H1 (cell line): Measurements from ENCODE around the gene WDR53. TPM values are rescaled to one million over a fixed set of nuclear protein-coding genes. Genes with fewer than 3 reads are reported as not detected.
"Not testable (repeated sequence)": the region's sequence is repeated elsewhere in the genome, so short reads cannot be mapped to it uniquely, and the experiment has no call there.

Source experiments
- CTCF ChIA-PET: fragments of 300-600 bp; sonication (Branson Sonifier 250); formaldehyde crosslinking; loops from one replicate; lab custom pipeline; 2021; ENCODE audit not compliant: partially characterized antibody; lab: Charles Lee
- POLR2A ChIA-PET: fragments of 300-600 bp; sonication (Branson Sonifier 250); formaldehyde crosslinking; loops from one replicate; lab custom pipeline; 2021; ENCODE audit warnings: inconsistent platforms; ENCODE audit not compliant: partially characterized antibody; lab: Charles Lee
- DNase-seq, 2 experiments: peaks; one replicate each; pipeline versions ENCODE4 v3.0.0 to v3.0.0-alpha.2; 2010 to 2022; ENCODE audit warnings: low spot score in 2 of 2, low read depth in 1 of 2, mixed read lengths in 1 of 2
- FAIRE-seq: peaks from 2 replicates; lab custom pipeline; 2011; peaks lifted over from hg19 to GRCh38; lab: Jason Lieb, UNC
- H2AFZ ChIP-seq: 2 replicates; pipeline ENCODE4 v1.8.1; 2012; ENCODE audit warnings: low read length, inconsistent platforms
- H2AK5ac ChIP-seq: 2 replicates; pipeline ENCODE4 v1.6.1; 2013; ENCODE audit warnings: low read depth, low read length
- H2BK120ac ChIP-seq: replicated peaks from 2 replicates; pipeline ENCODE3; 2013; ENCODE audit warnings: low read depth, low read length, inconsistent platforms
- H2BK12ac ChIP-seq: 2 replicates; pipeline ENCODE4 v1.6.1; 2013; ENCODE audit warnings: low read depth, low read length
- H2BK15ac ChIP-seq: 2 replicates; pipeline ENCODE4 v1.6.1; 2013; ENCODE audit warnings: low read length
- H2BK20ac ChIP-seq: 2 replicates; pipeline ENCODE4 v1.6.1; 2013; ENCODE audit warnings: low read length
- H2BK5ac ChIP-seq: 2 replicates; pipeline ENCODE4 v1.6.1; 2013; ENCODE audit warnings: low read depth, low read length
- H3K14ac ChIP-seq: 2 replicates; pipeline ENCODE4 v1.6.1; 2013; ENCODE audit warnings: inconsistent platforms; ENCODE audit not compliant: insufficient read length
- H3K18ac ChIP-seq: 2 replicates; pipeline ENCODE4 v1.6.1; 2013; ENCODE audit warnings: low read length; ENCODE audit errors: extremely low read depth
- H3K23ac ChIP-seq: 2 replicates; pipeline ENCODE4 v1.6.1; 2013; ENCODE audit warnings: inconsistent platforms; ENCODE audit not compliant: insufficient read length
- H3K23me2 ChIP-seq: 2 replicates; pipeline ENCODE4 v1.6.1; 2013; ENCODE audit warnings: low read depth, low read length
- H3K27ac ChIP-seq: 2 replicates; pipeline ENCODE4 v1.6.1; 2011; ENCODE audit warnings: low read depth, low read length, inconsistent platforms
- H3K27me3 ChIP-seq, 4 experiments: replicated peaks in 1 of 4; 1 replicate in 1 of 4; 2 replicates in 3 of 4; pipeline versions ENCODE4 v1.6.1 to v1.8.1; 2011 to 2013; ENCODE audit warnings: low read length in 3 of 4, mild to moderate bottlenecking in 3 of 4, inconsistent platforms in 2 of 4, mixed read lengths in 2 of 4, moderate library complexity in 1 of 4; ENCODE audit not compliant: control insufficient read depth in 3 of 4, insufficient read depth in 3 of 4; ENCODE audit errors: extremely low read depth in 1 of 4
- H3K36me3 ChIP-seq, 4 experiments: 2 replicates each; pipeline versions ENCODE4 v1.6.1 to v1.8.1; 2011 to 2013; ENCODE audit warnings: mild to moderate bottlenecking in 4 of 4, low read length in 3 of 4, moderate library complexity in 2 of 4, control low read depth in 1 of 4, inconsistent platforms in 1 of 4; ENCODE audit not compliant: insufficient read depth in 4 of 4, control insufficient read depth in 2 of 4
- H3K4ac ChIP-seq: replicated peaks from 2 replicates; pipeline ENCODE3; 2013; ENCODE audit warnings: low read length, low read depth, mixed read lengths, inconsistent platforms; ENCODE audit not compliant: insufficient read length
- H3K4me1 ChIP-seq, 4 experiments: replicated peaks in 1 of 4; 1 replicate in 1 of 4; 2 replicates in 3 of 4; pipeline versions ENCODE4 v1.6.1 to v1.8.1; 2011 to 2013; ENCODE audit warnings: low read length in 3 of 4, inconsistent platforms in 2 of 4, mixed read lengths in 1 of 4; ENCODE audit not compliant: insufficient read depth in 4 of 4, control insufficient read depth in 3 of 4
- H3K4me2 ChIP-seq, 2 experiments: 2 replicates each; pipeline versions ENCODE4 v1.6.1 to v1.8.1; 2011 to 2013; ENCODE audit warnings: low read depth in 2 of 2, low read length in 2 of 2, control low read depth in 1 of 2, inconsistent platforms in 1 of 2, mild to moderate bottlenecking in 1 of 2; ENCODE audit not compliant: insufficient read depth in 1 of 2
- H3K4me3 ChIP-seq, 4 experiments: fragments of 200-600, 300-600 bp in 1 of 4; sonication (generic), shearing (Covaris generic), sonication (Bioruptor Twin) in 1 of 4; 2 replicates each; pipeline versions ENCODE4 v1.5.1 to v1.8.1; 2011 to 2016; ENCODE audit warnings: low read length in 4 of 4, low read depth in 3 of 4, control low read depth in 2 of 4, inconsistent platforms in 2 of 4, mild to moderate bottlenecking in 2 of 4, mixed read lengths in 1 of 4, moderate library complexity in 1 of 4; ENCODE audit not compliant: insufficient read depth in 2 of 4; ENCODE audit errors: extremely low read depth in 1 of 4
- H3K56ac ChIP-seq: replicated peaks from 2 replicates; pipeline ENCODE3; 2013; ENCODE audit warnings: low read depth, mild to moderate bottlenecking, mixed read lengths, low read length, inconsistent platforms; ENCODE audit not compliant: insufficient read length
- H3K79me1 ChIP-seq: 2 replicates; pipeline ENCODE4 v1.6.1; 2013; ENCODE audit warnings: low read depth, low read length, control low read depth
- H3K79me2 ChIP-seq, 2 experiments: 2 replicates each; pipeline versions ENCODE4 v1.6.1 to v1.8.1; 2012 to 2013; ENCODE audit warnings: low read length in 2 of 2, mild to moderate bottlenecking in 2 of 2, inconsistent platforms in 1 of 2; ENCODE audit not compliant: insufficient read depth in 2 of 2, control insufficient read depth in 1 of 2
- H3K9ac ChIP-seq, 4 experiments: replicated peaks in 1 of 4; 1 replicate in 1 of 4; 2 replicates in 3 of 4; pipeline versions ENCODE4 v1.6.1 to v1.8.1; 2011 to 2013; ENCODE audit warnings: low read depth in 3 of 4, low read length in 3 of 4, control low read depth in 2 of 4, mild to moderate bottlenecking in 2 of 4, moderate library complexity in 2 of 4, inconsistent platforms in 1 of 4; ENCODE audit errors: extremely low read depth in 1 of 4
- H3K9me3 ChIP-seq, 2 experiments: 2 replicates each; pipeline versions ENCODE4 v1.6.1 to v1.8.1; 2012 to 2013; ENCODE audit warnings: mild to moderate bottlenecking in 2 of 2, moderate library complexity in 2 of 2, control low read depth in 1 of 2, inconsistent platforms in 1 of 2, low read depth in 1 of 2, low read length in 1 of 2, mixed read lengths in 1 of 2; ENCODE audit not compliant: insufficient read depth in 2 of 2
- H4K20me1 ChIP-seq, 2 experiments: replicated peaks in 1 of 2; 2 replicates each; pipeline versions ENCODE3 to v1.8.1; 2011 to 2013; ENCODE audit warnings: inconsistent platforms in 2 of 2, low read length in 2 of 2, mild to moderate bottlenecking in 1 of 2; ENCODE audit not compliant: insufficient read depth in 2 of 2, control insufficient read depth in 1 of 2
- H4K5ac ChIP-seq: 2 replicates; pipeline ENCODE4 v1.6.1; 2013; ENCODE audit warnings: low read length, low read depth, mixed read lengths, inconsistent platforms; ENCODE audit not compliant: insufficient read length
- H4K8ac ChIP-seq: 2 replicates; pipeline ENCODE4 v1.8.0; 2013; ENCODE audit warnings: mild to moderate bottlenecking, moderate library complexity, low read length, inconsistent platforms; ENCODE audit not compliant: insufficient read depth; ENCODE audit errors: extremely low read depth
- H4K91ac ChIP-seq: replicated peaks from 2 replicates; pipeline ENCODE3; 2013; ENCODE audit warnings: low read length, mixed read lengths, inconsistent platforms; ENCODE audit not compliant: insufficient read length
- WGBS, 2 experiments: shearing (Covaris generic) in 1 of 2; methylation state at CpG; one replicate each; pipeline versions ENCODE4 v1.1.6 to v1.1.7; 2013 to 2015; ENCODE audit warnings: low lambda C conversion rate in 2 of 2, mixed read lengths in 2 of 2, inconsistent platforms in 1 of 2, low coverage in 1 of 2, missing lambda C conversion rate in 1 of 2; ENCODE audit not compliant: insufficient replicate concordance in 2 of 2, insufficient coverage in 1 of 2, insufficient read length in 1 of 2; ENCODE audit errors: extremely low coverage in 1 of 2, missing lambda C conversion rate in 1 of 2; 5-methylcytosine and 5-hydroxymethylcytosine counted together
- polyA plus RNA-seq, 7 experiments: library from polyadenylated mRNA; depleted of rRNA in 3 of 7; stranded (reverse) in 5 of 7; unstranded in 2 of 7; fragments of >200 nt in 5 of 7; fragments of 200-250 nt in 2 of 7; gene quantifications; 1 replicate in 5 of 7; 2 replicates in 1 of 7; 4 replicates in 1 of 7; pipeline versions ENCODE4 v1.2.1 to v1.2.3, GENCODE V29; 2011 to 2013; ENCODE audit warnings: missing spikeins in 2 of 7, mixed read lengths in 2 of 7
- total RNA-seq: library from RNA; stranded (reverse); fragmentation: NEBNext Ultra II Directional; extraction: Animal tissue kit (Norgen Biotek cat#: 25700); gene quantifications from 2 replicates; pipeline ENCODE4 v1.2.1, GENCODE V29; 2021

The WDR53 gene
- total and polyA plus RNA-seq, 2 of the 8 experiments (the other 6 are each of a cell fraction or from before 2014, with no cell fraction given), result 7.4 to 18.8 TPM

GRCh38 chr3:196521291-196521690, 47.1 kb downstream of the WDR53 start:
- POLR2A ChIA-PET, H3K56ac ChIP-seq, H3K27ac ChIP-seq, H2AK5ac ChIP-seq, H2BK20ac ChIP-seq, DNase-seq, H3K79me1 ChIP-seq, H4K8ac ChIP-seq, H2BK120ac ChIP-seq, H4K5ac ChIP-seq, H3K18ac ChIP-seq, H3K4ac ChIP-seq, H3K9ac ChIP-seq, H2BK15ac ChIP-seq, H3K79me2 ChIP-seq, H3K27me3 ChIP-seq, H3K36me3 ChIP-seq, H3K4me2 ChIP-seq, FAIRE-seq, H3K14ac ChIP-seq, H3K23me2 ChIP-seq, H3K23ac ChIP-seq, H2BK5ac ChIP-seq, H4K20me1 ChIP-seq, H2BK12ac ChIP-seq, H3K4me1 ChIP-seq, H4K91ac ChIP-seq, H3K4me3 ChIP-seq, H2AFZ ChIP-seq: not testable (repeated sequence)
- peaks cover 47 to 48% of the 10 kb centered on the region in 2 experiments for H3K9me3 ChIP-seq
- WGBS, 2 experiments, result 91% methylated on average over 11 of the region's 12 CpGs; no CpG with 5 or more reads in 1 of the 2 experiments
- CTCF ChIA-PET, result interaction anchor here (0.6 to 5.5 kb wide), 12 partner anchors 13 to 914 kb away, joined by 3 to 40 read pairs (median 4); no protein-coding TSS in a partner anchor
